IMR-90 (cell line): ENCODE results near the gene PLEKHS1. TPM values are rescaled to one million over a fixed set of nuclear protein-coding genes. Genes with fewer than 3 reads are reported as not detected.

Experiments used
- ATAC-seq: fragments of 200-7000 bp; cut with Tn5 transposase; 2 replicates; pipeline ENCODE4 v1.9.1; 2020; ENCODE audit warnings: low read depth, mild to moderate bottlenecking, moderate library complexity
- BruUV-seq: library from RNA; stranded (reverse); fragments of 400-500 nt; replicated peaks from 2 replicates; lab custom pipeline; 2021; lab: Mats Ljungman, UMichigan
- CTCF ChIA-PET: fragments of 300-600 bp; formaldehyde crosslinking; extraction: SDS; loops from one replicate; lab custom pipeline; 2021; ENCODE audit warnings: antibody characterized with exemption; lab: Yijun Ruan, JAX
- POLR2A ChIA-PET: fragments of 300-600 bp; sonication (Branson Sonifier 250); formaldehyde crosslinking; loops from one replicate; lab custom pipeline; 2022; ENCODE audit warnings: antibody characterized with exemption; ENCODE audit not compliant: unreplicated experiment; lab: Charles Lee
- DNase-seq: peaks from one replicate; pipeline ENCODE4 v3.0.0; 2013
- H2AFZ ChIP-seq: replicated peaks from 2 replicates; pipeline ENCODE3; 2013; ENCODE audit warnings: low read length, mild to moderate bottlenecking; ENCODE audit not compliant: poor library complexity
- H2AK5ac ChIP-seq: 2 replicates; pipeline ENCODE4 v1.6.1; 2013; ENCODE audit warnings: low read depth, low read length, inconsistent platforms
- H2AK9ac ChIP-seq: replicated peaks from 2 replicates; pipeline ENCODE3; 2013; ENCODE audit warnings: mild to moderate bottlenecking, low read depth, low read length, moderate library complexity; ENCODE audit not compliant: poor library complexity
- H2BK120ac ChIP-seq: 2 replicates; pipeline ENCODE4 v1.6.1; 2013; ENCODE audit warnings: low read depth, low read length, inconsistent platforms
- H2BK15ac ChIP-seq: 3 replicates; pipeline ENCODE4 v1.6.1; 2013; ENCODE audit warnings: low read depth, low read length, inconsistent platforms
- H2BK20ac ChIP-seq: 2 replicates; pipeline ENCODE4 v1.6.1; 2013; ENCODE audit warnings: low read depth, mild to moderate bottlenecking, inconsistent platforms, low read length, moderate library complexity
- H2BK5ac ChIP-seq: 2 replicates; pipeline ENCODE4 v1.6.1; 2013; ENCODE audit warnings: mild to moderate bottlenecking, low read depth, low read length, inconsistent platforms; ENCODE audit not compliant: poor library complexity, severe bottlenecking
- H3K14ac ChIP-seq: replicated peaks from 2 replicates; pipeline ENCODE4 v1.6.1; 2013; ENCODE audit warnings: low read depth, low read length, inconsistent platforms
- H3K18ac ChIP-seq: 2 replicates; pipeline ENCODE4 v1.6.1; 2013; ENCODE audit warnings: low read depth, low read length, control low read depth
- H3K23ac ChIP-seq: 2 replicates; pipeline ENCODE4 v1.6.1; 2013; ENCODE audit warnings: low read depth, low read length, inconsistent platforms
- H3K27ac ChIP-seq: 2 replicates; pipeline ENCODE4 v1.5.1; 2013; ENCODE audit warnings: mild to moderate bottlenecking, control low read depth, low read length; ENCODE audit not compliant: insufficient read depth
- H3K27me3 ChIP-seq: 2 replicates; pipeline ENCODE4 v1.6.1; 2013; ENCODE audit warnings: low read length; ENCODE audit not compliant: control insufficient read depth, insufficient read depth
- H3K36me3 ChIP-seq: 2 replicates; pipeline ENCODE4 v1.6.1; 2013; ENCODE audit warnings: low read length, mixed read lengths; ENCODE audit not compliant: control insufficient read depth, insufficient read depth
- H3K4ac ChIP-seq: 2 replicates; pipeline ENCODE4 v1.6.1; 2013; ENCODE audit warnings: low read depth, low read length, inconsistent platforms
- H3K4me1 ChIP-seq: 2 replicates; pipeline ENCODE4 v1.6.1; 2013; ENCODE audit warnings: low read length, mixed read lengths; ENCODE audit not compliant: control insufficient read depth, insufficient read depth
- H3K4me2 ChIP-seq: 2 replicates; pipeline ENCODE4 v1.6.1; 2013; ENCODE audit warnings: low read depth, mild to moderate bottlenecking, control low read depth, low read length, moderate library complexity
- H3K4me3 ChIP-seq: 2 replicates; pipeline ENCODE4 v1.5.1; 2013; ENCODE audit warnings: low read depth, mild to moderate bottlenecking, control low read depth, low read length, moderate library complexity; ENCODE audit not compliant: insufficient read depth
- H3K56ac ChIP-seq: 2 replicates; pipeline ENCODE4 v1.6.1; 2013; ENCODE audit warnings: low read length, inconsistent platforms; ENCODE audit not compliant: insufficient read depth; ENCODE audit errors: extremely low read depth
- H3K79me1 ChIP-seq, 2 experiments: 2 replicates each; pipeline ENCODE4 v1.6.1; 2013; ENCODE audit warnings: low read length in 2 of 2, inconsistent platforms in 1 of 2, low read depth in 1 of 2
- H3K9ac ChIP-seq: 2 replicates; pipeline ENCODE4 v1.6.1; 2013; ENCODE audit warnings: low read depth, low read length, control low read depth
- H3K9me1 ChIP-seq: 2 replicates; pipeline ENCODE4 v1.6.1; 2013; ENCODE audit warnings: low read length, inconsistent platforms; ENCODE audit not compliant: insufficient read depth
- H3K9me3 ChIP-seq: 2 replicates; pipeline ENCODE4 v1.6.1; 2013; ENCODE audit warnings: low read length; ENCODE audit not compliant: control insufficient read depth, insufficient read depth
- H4K20me1 ChIP-seq: 2 replicates; pipeline ENCODE4 v1.6.1; 2013; ENCODE audit warnings: low read length, inconsistent platforms; ENCODE audit not compliant: insufficient read depth
- H4K5ac ChIP-seq: 2 replicates; pipeline ENCODE4 v1.6.1; 2013; ENCODE audit warnings: mild to moderate bottlenecking, low read depth, low read length, control low read depth
- H4K8ac ChIP-seq, 2 experiments: 2 replicates each; pipeline ENCODE4 v1.6.1; 2013; ENCODE audit warnings: low read depth in 2 of 2, low read length in 2 of 2, control low read depth in 1 of 2, inconsistent platforms in 1 of 2
- H4K91ac ChIP-seq: 2 replicates; pipeline ENCODE4 v1.6.1; 2013; ENCODE audit warnings: low read depth, low read length, inconsistent platforms; ENCODE audit not compliant: insufficient read depth
- CEBPB ChIP-seq: IDR thresholded peaks from 2 replicates; pipeline ENCODE4 v1.6.1; 2012; ENCODE audit warnings: low read depth, low read length, improper control_type of control experiment
- CHD1 ChIP-seq: IDR thresholded peaks from 2 replicates; pipeline ENCODE4 v1.6.1; 2012; ENCODE audit warnings: low read depth, low read length, improper control_type of control experiment
- CTCF ChIP-seq: conservative IDR thresholded peaks from 2 replicates; pipeline ENCODE4 v1.5.1; 2012; ENCODE audit warnings: mild to moderate bottlenecking, low read depth, low read length, improper control_type of control experiment
- MAFK ChIP-seq: IDR thresholded peaks from 2 replicates; pipeline ENCODE4 v1.6.1; 2012; ENCODE audit warnings: low read depth, low read length, improper control_type of control experiment
- MAZ ChIP-seq: IDR thresholded peaks from 2 replicates; pipeline ENCODE4 v1.6.1; 2012; ENCODE audit warnings: low read depth, mild to moderate bottlenecking, low read length, improper control_type of control experiment, moderate library complexity, borderline replicate concordance
- MXI1 ChIP-seq: IDR thresholded peaks from 2 replicates; pipeline ENCODE4 v1.6.1; 2012; ENCODE audit warnings: low read depth, mild to moderate bottlenecking, low read length, moderate library complexity, borderline replicate concordance
- NFE2L2 ChIP-seq: fragments of 150-350 bp; IDR thresholded peaks from 2 replicates; pipeline ENCODE4 v1.6.1; 2016; ENCODE audit warnings: low read depth, mild to moderate bottlenecking, low read length
- POLR2A ChIP-seq: IDR thresholded peaks from 2 replicates; pipeline ENCODE4 v1.6.1; 2012; ENCODE audit warnings: mild to moderate bottlenecking, low read depth, low read length
- RAD21 ChIP-seq: IDR thresholded peaks from 2 replicates; pipeline ENCODE4 v1.6.1; 2012; ENCODE audit warnings: low read length, improper control_type of control experiment
- RFX5 ChIP-seq: IDR thresholded peaks from 2 replicates; pipeline ENCODE4 v1.8.0; 2012; ENCODE audit warnings: low read depth, mild to moderate bottlenecking, low read length, moderate library complexity
- SMC3 ChIP-seq: fragments of 150-350 bp; IDR thresholded peaks from 2 replicates; pipeline ENCODE4 v1.6.1; 2016; ENCODE audit warnings: low read depth, mild to moderate bottlenecking, antibody characterized with exemption, low read length, moderate library complexity
- WGBS, 2 experiments: methylation state at CpG; one replicate each; pipeline versions ENCODE4 v1.1.5 to v1.1.7; 2013; ENCODE audit warnings: missing lambda C conversion rate in 2 of 2; ENCODE audit not compliant: insufficient read length in 1 of 2; ENCODE audit errors: extremely low coverage in 2 of 2; 5-methylcytosine and 5-hydroxymethylcytosine counted together
- dilution Hi-C: fragments of 300-500 bp; cut with HindIII; formaldehyde crosslinking; loops from one replicate; pipeline ENCODE4 v1.14.3; 2018; ENCODE audit warnings: low sequenced_read_pairs; ENCODE audit not compliant: unreplicated experiment
- in situ Hi-C: fragments of 300-500 bp; cut with MboI; formaldehyde crosslinking; loops from 3 replicates; pipeline ENCODE4 v1.14.3; 2019; ENCODE audit warnings: low sequenced_read_pairs, inconsistent platforms, mixed read lengths
- intact Hi-C: fragments of 100-400 bp; cut with micrococcal nuclease; formaldehyde crosslinking; loops from 2 replicates; pipeline ENCODE4 v1.10.0; 2022
- polyA plus RNA-seq, 3 experiments: library from polyadenylated mRNA; depleted of rRNA; stranded (reverse); fragments of >200 nt; gene quantifications; 2 replicates each; pipeline ENCODE4 v1.2.3, GENCODE V29; 2012; ENCODE audit warnings: low replicate concordance in 1 of 3
- total RNA-seq: library from RNA; depleted of rRNA; stranded (reverse); fragments of >200 nt; gene quantifications from 2 replicates; pipeline ENCODE4 v1.2.3, GENCODE V29; 2012

PLEKHS1 gene
- total and polyA plus RNA-seq, 2 of the 4 experiments (the other 2 are of a cell fraction): not detected

GRCh38 chr10:113819989-113820388, 68.5 kb downstream of the PLEKHS1 start:
- H4K5ac ChIP-seq: no peak overlapping the region

More at GRCh38 chr10:113819989-113820388, 68.5 kb downstream of the PLEKHS1 start:
- no peak for TF ChIP-seq RAD21
- no peak for TF ChIP-seq MAFK
- TF ChIP-seq RFX5: no peak
- no peak for TF ChIP-seq MAZ
- TF ChIP-seq CEBPB: no peak
- TF ChIP-seq SMC3: no peak
- TF ChIP-seq POLR2A: no peak
- TF ChIP-seq MXI1: no peak
- no peak for TF ChIP-seq CHD1
- TF ChIP-seq CTCF: no peak
- TF ChIP-seq NFE2L2: no peak
- no peak overlapping the region for H2AK5ac ChIP-seq
- no peak overlapping the region for H3K18ac ChIP-seq
- H2BK20ac ChIP-seq: no peak overlapping the region
- no peak overlapping the region for H3K4ac ChIP-seq
- no peak overlapping the region for H3K27ac ChIP-seq
- WGBS, 2 experiments: no CpG with 5 or more reads among the region's 4 CpGs
- CTCF ChIA-PET: interaction anchor here (0.7 kb wide), 1 partner anchor 222 kb away, joined by 3 read pairs; no protein-coding TSS in a partner anchor
- no peak overlapping the region for H3K4me3 ChIP-seq
- H2BK15ac ChIP-seq: no peak overlapping the region
- POLR2A ChIA-PET: no interaction called here
- H3K23ac ChIP-seq: no peak overlapping the region
- H3K36me3 ChIP-seq: no peaks in the 10 kb centered on the region
- BruUV-seq: no TSS peak
- H4K20me1 ChIP-seq: no peaks in the 10 kb centered on the region
- H3K27me3 ChIP-seq: peaks cover 9% of the 10 kb centered on the region
- H3K14ac ChIP-seq: no peak overlapping the region
- intact Hi-C loops: no loop called here
- H2AFZ ChIP-seq: no peak overlapping the region
- H4K8ac ChIP-seq: no peak overlapping the region
- in situ Hi-C loops: no loop called here
- no peaks in the 10 kb centered on the region for H3K4me1 ChIP-seq
- no peaks in the 10 kb centered on the region for H3K9me1 ChIP-seq
- H2AK9ac ChIP-seq: no peak overlapping the region
- DNase-seq: no peak
- no peak overlapping the region for H3K56ac ChIP-seq
- dilution Hi-C loops: no loop called here
- no peak overlapping the region for H4K91ac ChIP-seq
- no peaks in the 10 kb centered on the region for H3K79me1 ChIP-seq
- H3K4me2 ChIP-seq: no peak overlapping the region
- H2BK120ac ChIP-seq: no peak overlapping the region
- H3K9me3 ChIP-seq: no peaks in the 10 kb centered on the region
- no peak overlapping the region for H3K9ac ChIP-seq
- ATAC-seq: no peak
- no peak overlapping the region for H2BK5ac ChIP-seq
